HCT116 (cell line): ENCODE measurements around the gene COL9A2. TPM values are rescaled to one million over a fixed set of nuclear protein-coding genes. Genes with fewer than 3 reads are reported as not detected.

Source experiments
- ATAC-seq: fragments of 200-7000 bp; cut with Tn5 transposase; 2 replicates; pipeline ENCODE4 v1.9.1; 2020; ENCODE audit warnings: mild to moderate bottlenecking, moderate library complexity
- BruUV-seq: library from RNA; stranded (reverse); fragments of 400-500 nt; replicated peaks from 2 replicates; lab custom pipeline; 2021; lab: Mats Ljungman, UMichigan
- CTCF ChIA-PET: fragments of 300-600 bp; sonication (Branson Sonifier 250); formaldehyde crosslinking; loops from one replicate; lab custom pipeline; 2021; ENCODE audit warnings: antibody characterized with exemption; lab: Charles Lee
- POLR2A ChIA-PET: fragments of 300-600, 350-600 bp; sonication (Branson Sonifier 250); formaldehyde crosslinking; loops from one replicate; lab custom pipeline; 2021; ENCODE audit warnings: antibody characterized with exemption; lab: Charles Lee
- RAD21 ChIA-PET, 2 experiments: fragments of 300-600 bp; sonication (Branson Sonifier 250); formaldehyde crosslinking; loops; one replicate each; lab custom pipeline; 2023; ENCODE audit warnings: low total read pairs in 2 of 2; ENCODE audit not compliant: uncharacterized antibody in 2 of 2, unreplicated experiment in 2 of 2, low non-redundant PET in 1 of 2; lab: Charles Lee
- DNase-seq: peaks from one replicate; pipeline ENCODE4 v3.0.0-alpha.2; 2010; ENCODE audit warnings: low read depth, low spot score
- H2AFZ ChIP-seq: fragments of 200-600 bp; shearing (Covaris generic), sonication (generic); 2 replicates; pipeline ENCODE4 v1.6.1; 2017; ENCODE audit warnings: low read depth, mixed run types, mixed read lengths, antibody characterized with exemption, low read length; ENCODE audit not compliant: poor library complexity, severe bottlenecking
- H3K27ac ChIP-seq: 2 replicates; pipeline ENCODE4 v1.5.1; 2012; ENCODE audit warnings: low read depth, low read length
- H3K27me3 ChIP-seq: fragments of 200-600 bp; sonication (generic); 2 replicates; pipeline ENCODE4 v1.6.1; 2016; ENCODE audit warnings: mixed run types, low read length, mixed read lengths; ENCODE audit not compliant: insufficient read depth
- H3K36me3 ChIP-seq, 2 experiments: fragments of 200-500 bp in 1 of 2; fragments of 200-600 bp in 1 of 2; sonication (Bioruptor generic) in 1 of 2; sonication (generic) in 1 of 2; 2 replicates each; pipeline versions ENCODE4 v1.5.1 to v1.6.1; 2014 to 2016; ENCODE audit warnings: low read length in 2 of 2, inconsistent platforms in 1 of 2, mixed read lengths in 1 of 2, mixed run types in 1 of 2; ENCODE audit not compliant: insufficient read depth in 2 of 2, control insufficient read depth in 1 of 2
- H3K4me1 ChIP-seq, 2 experiments: fragments of 200-600 bp in 1 of 2; sonication (generic) in 1 of 2; 2 replicates each; pipeline versions ENCODE4 v1.5.1 to v1.6.1; 2012 to 2017; ENCODE audit warnings: low read length in 2 of 2, inconsistent platforms in 1 of 2, mild to moderate bottlenecking in 1 of 2, mixed read lengths in 1 of 2, mixed run types in 1 of 2, moderate library complexity in 1 of 2; ENCODE audit not compliant: insufficient read depth in 2 of 2, control insufficient read depth in 1 of 2
- H3K4me2 ChIP-seq: fragments of 200-600 bp; sonication (generic); 2 replicates; pipeline ENCODE4 v1.6.1; 2017; ENCODE audit warnings: mixed run types, low read length, mixed read lengths
- H3K4me3 ChIP-seq, 2 experiments: fragments of 200-600 bp in 1 of 2; sonication (generic) in 1 of 2; replicated peaks in 1 of 2; 2 replicates each; pipeline ENCODE4 v1.5.1; 2011 to 2016; ENCODE audit warnings: low read length in 2 of 2, control low read depth in 1 of 2, low read depth in 1 of 2, mild to moderate bottlenecking in 1 of 2, mixed read lengths in 1 of 2, mixed run types in 1 of 2
- H3K79me2 ChIP-seq: fragments of 200-600 bp; sonication (generic); 2 replicates; pipeline ENCODE4 v1.6.1; 2017; ENCODE audit warnings: mild to moderate bottlenecking, mixed run types, low read length, moderate library complexity, mixed read lengths; ENCODE audit not compliant: insufficient read depth
- H3K9ac ChIP-seq: fragments of 200-600 bp; sonication (generic); 2 replicates; pipeline ENCODE4 v1.6.1; 2016; ENCODE audit warnings: low read length, mixed read lengths
- H3K9me2 ChIP-seq: fragments of 200-600 bp; sonication (generic), shearing (Covaris generic); 2 replicates; pipeline ENCODE4 v1.6.1; 2017; ENCODE audit warnings: mixed run types, mild to moderate bottlenecking, moderate library complexity; ENCODE audit not compliant: insufficient read depth
- H3K9me3 ChIP-seq, 2 experiments: fragments of 200-500 bp in 1 of 2; fragments of 200-600 bp in 1 of 2; sonication (Bioruptor generic) in 1 of 2; sonication (generic) in 1 of 2; 2 replicates each; pipeline ENCODE4 v1.6.1; 2014 to 2017; ENCODE audit warnings: low read length in 2 of 2, mixed read lengths in 2 of 2, inconsistent platforms in 1 of 2, low read depth in 1 of 2, mild to moderate bottlenecking in 1 of 2, mixed run types in 1 of 2, moderate library complexity in 1 of 2; ENCODE audit not compliant: control insufficient read depth in 1 of 2, insufficient read depth in 1 of 2
- H4K20me1 ChIP-seq: fragments of 200-600 bp; sonication (generic), shearing (Covaris generic); 2 replicates; pipeline ENCODE4 v1.6.1; 2017; ENCODE audit warnings: mixed run types, mild to moderate bottlenecking, moderate library complexity; ENCODE audit not compliant: insufficient read depth
- CBX3 ChIP-seq: IDR thresholded peaks from 2 replicates; pipeline ENCODE4 v1.6.1; 2012; ENCODE audit warnings: low read depth
- CEBPB ChIP-seq: IDR thresholded peaks from 2 replicates; pipeline ENCODE4 v1.6.1; 2012; ENCODE audit warnings: low read depth
- EGR1 ChIP-seq: IDR thresholded peaks from 2 replicates; pipeline ENCODE4 v1.6.1; 2012; ENCODE audit warnings: low read depth
- EZH2 ChIP-seq: fragments of 200-600 bp; sonication (generic); IDR thresholded peaks from 2 replicates; pipeline ENCODE4 v1.6.1; 2017; ENCODE audit warnings: antibody characterized with exemption, mixed run types
- EZH2phosphoT487 ChIP-seq: fragments of 200-600 bp; IDR thresholded peaks from 2 replicates; pipeline ENCODE4 v1.6.1; 2018; ENCODE audit warnings: antibody characterized with exemption, borderline replicate concordance
- JUND ChIP-seq: IDR thresholded peaks from 2 replicates; pipeline ENCODE4 v1.6.1; 2012
- POLR2A ChIP-seq: IDR thresholded peaks from 2 replicates; pipeline ENCODE4 v1.7.0; 2011; ENCODE audit warnings: borderline replicate concordance; ENCODE audit not compliant: insufficient read depth, insufficient read length; ENCODE audit errors: extremely low read depth
- POLR2AphosphoS5 ChIP-seq: IDR thresholded peaks from 2 replicates; pipeline ENCODE4 v1.6.1; 2011; ENCODE audit warnings: mild to moderate bottlenecking, low read depth, low read length, moderate library complexity
- RAD21 ChIP-seq: IDR thresholded peaks from 2 replicates; pipeline ENCODE4 v1.6.1; 2012; ENCODE audit warnings: low read depth, mild to moderate bottlenecking
- SIN3A ChIP-seq: IDR thresholded peaks from 2 replicates; pipeline ENCODE4 v1.6.1; 2012; ENCODE audit warnings: low read depth
- SRF ChIP-seq: IDR thresholded peaks from 2 replicates; pipeline ENCODE4 v1.6.1; 2012; ENCODE audit warnings: low read depth
- TCF7L2 ChIP-seq: IDR thresholded peaks from 2 replicates; pipeline ENCODE4 v1.7.0; 2011; ENCODE audit warnings: borderline replicate concordance, inconsistent platforms; ENCODE audit not compliant: insufficient read depth, insufficient read length; ENCODE audit errors: extremely low read depth
- YY1 ChIP-seq: IDR thresholded peaks from 2 replicates; pipeline ENCODE4 v1.6.1; 2011; ENCODE audit warnings: low read length, low read depth, moderate library complexity, mild to moderate bottlenecking; ENCODE audit not compliant: insufficient replicate concordance; ENCODE audit errors: extremely low read depth
- ZFX ChIP-seq: fragments of 450-650 bp; IDR thresholded peaks from 2 replicates; pipeline ENCODE4 v1.6.1; 2017
- ZNF274 ChIP-seq: fragments of 200-500 bp; sonication (Bioruptor generic); IDR thresholded peaks from 2 replicates; pipeline ENCODE4 v1.6.1; 2014; ENCODE audit warnings: mild to moderate bottlenecking, low read depth, low read length, inconsistent platforms
- intact Hi-C: fragments of 100-400 bp; cut with micrococcal nuclease; formaldehyde crosslinking; loops from 2 replicates; pipeline ENCODE4 v1.10.0; 2022
- total RNA-seq: library from RNA; stranded (reverse); gene quantifications from one replicate; pipeline ENCODE4 v1.2.1, GENCODE V29; 2021; ENCODE audit not compliant: unreplicated experiment
- TF ChIP-seq, protein P1 (sequence below): IDR thresholded peaks from 2 replicates; pipeline ENCODE4 v1.6.1; 2012
- TF ChIP-seq, protein P2 (sequence below): IDR thresholded peaks from 2 replicates; pipeline ENCODE4 v1.6.1; 2012; ENCODE audit warnings: low read depth
- TF ChIP-seq, protein P3 (sequence below): IDR thresholded peaks from 2 replicates; pipeline ENCODE4 v1.6.1; 2012
- TF ChIP-seq, protein P4 (sequence below): IDR thresholded peaks from 2 replicates; pipeline ENCODE4 v1.6.1; 2011; ENCODE audit warnings: mild to moderate bottlenecking, low read length, moderate library complexity; ENCODE audit not compliant: insufficient replicate concordance; ENCODE audit errors: extremely low read depth

Gene COL9A2
- total RNA-seq, 1 experiment from 2014 or later = 2.4 TPM

DNA sequence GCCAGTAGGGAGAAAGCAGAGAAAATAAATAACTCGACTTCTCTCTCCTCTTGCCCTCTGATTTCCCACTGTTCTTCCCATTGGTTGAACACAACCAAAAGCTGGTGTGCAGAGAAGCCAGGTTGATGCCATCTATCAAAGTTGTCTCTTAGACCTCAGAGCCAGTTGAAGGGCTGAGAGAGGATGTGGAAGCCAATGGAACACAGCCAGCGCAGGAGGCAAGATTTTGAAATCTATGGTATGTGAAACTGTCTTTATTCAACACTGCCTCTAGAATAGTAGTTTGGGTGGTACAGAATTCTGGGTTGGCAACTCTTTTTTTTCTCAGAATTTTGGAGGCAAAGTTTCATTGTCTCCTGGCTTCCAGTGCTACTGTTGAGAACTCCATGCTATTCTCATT is 45.1 kb upstream of the COL9A2 start:
- no TSS peak for BruUV-seq
- Histone ChIP-seq H3K9me2 (no peaks in the 10 kb centered on the region), H4K20me1 (no peaks in the 10 kb centered on the region), H2AFZ (no peak overlapping the region), H3K4me3 (no peak overlapping the region), H3K79me2 (no peaks in the 10 kb centered on the region), H3K4me1 (no peaks in the 10 kb centered on the region), H3K27ac (no peak overlapping the region), H3K4me2 (no peak overlapping the region), H3K9ac (no peak overlapping the region), H3K36me3 (no peaks in the 10 kb centered on the region), H3K9me3 (no peaks in the 10 kb centered on the region; a peak in 1 of 4 replicates), H3K27me3 (no peaks in the 10 kb centered on the region)
- TF ChIP-seq, protein P1, sequence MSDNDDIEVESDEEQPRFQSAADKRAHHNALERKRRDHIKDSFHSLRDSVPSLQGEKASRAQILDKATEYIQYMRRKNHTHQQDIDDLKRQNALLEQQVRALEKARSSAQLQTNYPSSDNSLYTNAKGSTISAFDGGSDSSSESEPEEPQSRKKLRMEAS = no peak
- TF ChIP-seq, protein P2, sequence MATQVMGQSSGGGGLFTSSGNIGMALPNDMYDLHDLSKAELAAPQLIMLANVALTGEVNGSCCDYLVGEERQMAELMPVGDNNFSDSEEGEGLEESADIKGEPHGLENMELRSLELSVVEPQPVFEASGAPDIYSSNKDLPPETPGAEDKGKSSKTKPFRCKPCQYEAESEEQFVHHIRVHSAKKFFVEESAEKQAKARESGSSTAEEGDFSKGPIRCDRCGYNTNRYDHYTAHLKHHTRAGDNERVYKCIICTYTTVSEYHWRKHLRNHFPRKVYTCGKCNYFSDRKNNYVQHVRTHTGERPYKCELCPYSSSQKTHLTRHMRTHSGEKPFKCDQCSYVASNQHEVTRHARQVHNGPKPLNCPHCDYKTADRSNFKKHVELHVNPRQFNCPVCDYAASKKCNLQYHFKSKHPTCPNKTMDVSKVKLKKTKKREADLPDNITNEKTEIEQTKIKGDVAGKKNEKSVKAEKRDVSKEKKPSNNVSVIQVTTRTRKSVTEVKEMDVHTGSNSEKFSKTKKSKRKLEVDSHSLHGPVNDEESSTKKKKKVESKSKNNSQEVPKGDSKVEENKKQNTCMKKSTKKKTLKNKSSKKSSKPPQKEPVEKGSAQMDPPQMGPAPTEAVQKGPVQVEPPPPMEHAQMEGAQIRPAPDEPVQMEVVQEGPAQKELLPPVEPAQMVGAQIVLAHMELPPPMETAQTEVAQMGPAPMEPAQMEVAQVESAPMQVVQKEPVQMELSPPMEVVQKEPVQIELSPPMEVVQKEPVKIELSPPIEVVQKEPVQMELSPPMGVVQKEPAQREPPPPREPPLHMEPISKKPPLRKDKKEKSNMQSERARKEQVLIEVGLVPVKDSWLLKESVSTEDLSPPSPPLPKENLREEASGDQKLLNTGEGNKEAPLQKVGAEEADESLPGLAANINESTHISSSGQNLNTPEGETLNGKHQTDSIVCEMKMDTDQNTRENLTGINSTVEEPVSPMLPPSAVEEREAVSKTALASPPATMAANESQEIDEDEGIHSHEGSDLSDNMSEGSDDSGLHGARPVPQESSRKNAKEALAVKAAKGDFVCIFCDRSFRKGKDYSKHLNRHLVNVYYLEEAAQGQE = no peak
- TF ChIP-seq RAD21 (no peak), POLR2A (no peak), CBX3 (no peak), TCF7L2 (no peak), EZH2 (no peak), CEBPB (no peak), SRF (no peak), YY1 (no peak), EGR1 (no peak), ZNF274 (no peak), ZFX (no peak), EZH2phosphoT487 (no peak), JUND (no peak), POLR2AphosphoS5 (no peak), SIN3A (no peak)
- TF ChIP-seq, protein P3, sequence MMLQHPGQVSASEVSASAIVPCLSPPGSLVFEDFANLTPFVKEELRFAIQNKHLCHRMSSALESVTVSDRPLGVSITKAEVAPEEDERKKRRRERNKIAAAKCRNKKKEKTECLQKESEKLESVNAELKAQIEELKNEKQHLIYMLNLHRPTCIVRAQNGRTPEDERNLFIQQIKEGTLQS = no peak
- TF ChIP-seq, protein P4, sequence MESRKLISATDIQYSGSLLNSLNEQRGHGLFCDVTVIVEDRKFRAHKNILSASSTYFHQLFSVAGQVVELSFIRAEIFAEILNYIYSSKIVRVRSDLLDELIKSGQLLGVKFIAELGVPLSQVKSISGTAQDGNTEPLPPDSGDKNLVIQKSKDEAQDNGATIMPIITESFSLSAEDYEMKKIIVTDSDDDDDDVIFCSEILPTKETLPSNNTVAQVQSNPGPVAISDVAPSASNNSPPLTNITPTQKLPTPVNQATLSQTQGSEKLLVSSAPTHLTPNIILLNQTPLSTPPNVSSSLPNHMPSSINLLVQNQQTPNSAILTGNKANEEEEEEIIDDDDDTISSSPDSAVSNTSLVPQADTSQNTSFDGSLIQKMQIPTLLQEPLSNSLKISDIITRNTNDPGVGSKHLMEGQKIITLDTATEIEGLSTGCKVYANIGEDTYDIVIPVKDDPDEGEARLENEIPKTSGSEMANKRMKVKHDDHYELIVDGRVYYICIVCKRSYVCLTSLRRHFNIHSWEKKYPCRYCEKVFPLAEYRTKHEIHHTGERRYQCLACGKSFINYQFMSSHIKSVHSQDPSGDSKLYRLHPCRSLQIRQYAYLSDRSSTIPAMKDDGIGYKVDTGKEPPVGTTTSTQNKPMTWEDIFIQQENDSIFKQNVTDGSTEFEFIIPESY = no peak
- CTCF ChIA-PET = no interaction called here
- no peak for ATAC-seq
- POLR2A ChIA-PET = no interaction called here
- no peak for DNase-seq
- intact Hi-C loops = no loop called here
- RAD21 ChIA-PET = no interaction called here
